ENCODE results near the gene TBC1D7.

The TBC1D7 gene

DNA sequence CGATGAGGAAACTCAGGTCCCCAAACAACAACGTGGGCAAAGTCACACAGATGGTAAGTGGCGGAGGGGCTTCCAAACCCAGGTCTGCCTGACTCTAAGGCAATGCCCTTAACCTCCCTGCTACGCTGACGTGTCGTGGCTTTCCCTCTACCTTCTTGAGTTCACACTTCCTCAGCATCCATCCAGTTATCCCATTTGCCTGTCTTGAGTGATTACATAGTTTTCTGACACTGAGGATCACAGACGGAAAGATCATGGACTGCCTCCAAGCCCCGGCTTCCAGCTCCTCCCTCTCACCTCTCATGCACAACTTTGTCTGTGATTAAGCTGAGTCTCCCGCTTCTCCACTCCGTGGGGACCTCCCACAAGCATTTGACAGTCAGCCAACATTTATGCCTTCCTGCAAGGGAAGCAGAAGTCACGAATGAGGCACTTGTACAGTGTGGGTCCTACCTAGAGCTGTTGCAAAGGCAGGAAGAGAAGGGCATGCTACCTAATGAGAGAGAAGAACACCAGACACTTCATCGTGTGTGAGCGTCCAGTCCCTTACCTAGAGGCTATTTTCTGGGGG is 33.8 kb downstream of the TBC1D7 start:
- no peak for DNase-seq (ENCODE audit: low read depth in 2 of 2)

DNA sequence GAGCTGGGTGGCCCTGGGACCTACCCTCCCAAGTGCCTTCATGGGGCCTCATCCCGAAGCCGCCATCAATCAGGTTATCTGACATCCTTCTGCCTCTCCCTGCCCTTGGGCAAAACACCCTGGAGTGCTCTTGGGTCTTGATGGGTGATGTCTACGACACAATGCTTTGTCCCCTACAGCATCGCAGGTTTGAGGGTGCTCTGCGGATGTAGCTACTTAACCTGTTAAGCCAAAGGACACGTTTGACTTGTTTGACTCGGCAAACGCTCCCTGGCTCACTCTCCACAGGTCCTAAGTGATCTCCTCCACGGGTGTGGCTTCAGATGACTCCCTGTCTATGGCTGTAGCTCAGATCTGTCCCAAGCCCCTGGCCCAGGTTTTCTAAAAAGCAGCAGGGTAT is 35.6 kb downstream of the TBC1D7 start:
- DNase-seq (ENCODE audit: low read depth in 2 of 2), result no peak

DNA sequence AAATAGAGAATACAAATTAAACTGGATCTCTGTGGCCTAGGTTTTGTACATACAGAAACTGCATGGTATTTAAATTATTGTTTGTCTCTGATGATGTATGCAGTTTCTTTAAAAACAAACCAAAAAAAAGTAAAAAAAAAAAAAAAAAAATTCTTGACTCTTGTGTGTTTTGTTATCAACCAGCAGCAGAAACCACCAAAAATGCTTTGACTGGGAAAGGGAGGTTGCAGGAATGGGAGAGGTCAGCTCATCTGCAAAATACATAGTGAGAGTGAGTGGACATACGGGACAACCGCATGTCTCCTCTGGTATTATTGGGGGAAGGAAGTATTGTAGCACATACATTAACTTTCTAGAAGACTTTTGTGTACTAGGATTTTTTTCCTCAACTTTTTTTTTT is 38.0 kb downstream of the TBC1D7 start:
- DNase-seq (ENCODE audit: low read depth in 2 of 2), result no peak

DNA sequence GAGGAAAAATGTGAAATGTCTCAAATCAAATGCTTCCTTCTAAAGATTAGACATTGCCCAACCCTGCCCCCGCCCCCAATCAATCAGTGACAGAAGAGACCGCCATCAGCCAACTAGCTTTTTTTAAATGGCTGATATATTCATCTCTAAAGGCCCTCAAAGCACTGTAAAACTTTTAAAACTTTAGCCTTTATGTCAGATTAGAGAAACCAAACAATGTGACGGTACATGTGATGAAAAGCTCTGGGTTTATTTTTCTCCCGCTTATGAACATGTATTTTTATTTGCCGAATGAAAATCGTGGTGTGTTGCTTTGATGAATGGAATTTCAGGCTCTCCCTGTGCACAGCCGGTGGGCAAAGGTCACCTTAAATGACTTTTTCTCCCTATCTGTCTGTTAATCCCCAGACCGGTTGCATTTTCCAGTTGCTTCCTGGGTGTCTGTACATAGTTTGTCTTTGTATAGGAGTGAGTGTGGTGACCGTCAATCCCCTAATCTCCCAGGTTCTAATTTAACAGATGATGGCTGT is 38.5 kb downstream of the TBC1D7 start:
- no peak for DNase-seq (ENCODE audit: low read depth in 2 of 2)

DNA sequence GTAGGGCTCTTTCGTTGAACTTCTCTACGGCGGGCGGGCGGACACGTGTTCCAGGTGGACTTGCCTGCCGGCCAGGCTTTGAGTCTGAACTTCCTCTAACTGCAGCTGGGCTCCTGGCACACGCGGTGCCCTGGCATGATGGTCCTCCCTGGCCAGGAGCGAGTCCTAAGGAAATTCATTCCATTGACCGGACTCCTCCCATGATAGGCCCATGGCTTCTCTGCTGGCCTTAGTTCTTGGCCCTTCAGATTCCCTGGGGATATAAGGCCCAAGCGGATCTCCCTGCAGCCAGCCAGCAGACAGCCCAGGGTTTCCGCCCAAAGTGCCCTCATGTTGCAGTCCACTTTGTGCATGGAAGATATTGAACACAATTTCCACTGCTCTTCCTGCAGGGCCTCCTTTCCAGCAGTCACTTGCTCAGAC is 39.4 kb downstream of the TBC1D7 start:
- DNase-seq (ENCODE audit: low read depth in 2 of 2), result no peak

DNA sequence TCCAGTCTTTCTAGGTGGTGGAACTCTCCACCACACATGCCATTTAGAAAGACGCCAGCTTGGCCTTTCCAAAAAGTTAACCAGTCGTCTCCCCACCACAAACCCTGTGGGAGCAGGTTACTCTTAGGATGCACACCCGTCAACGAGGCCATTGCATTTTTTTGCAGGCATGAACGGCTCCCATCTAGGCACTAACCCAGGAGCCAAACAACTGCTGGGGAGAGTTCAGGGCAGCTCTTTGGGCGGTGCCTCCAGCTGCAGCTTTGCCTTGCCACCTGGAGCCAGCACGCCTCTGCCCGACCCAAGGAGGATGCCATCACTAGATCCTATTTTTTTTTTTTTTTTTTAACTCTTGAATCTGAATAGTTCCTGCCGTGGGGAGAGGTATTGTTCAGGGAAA is 39.9 kb downstream of the TBC1D7 start:
- DNase-seq (ENCODE audit: low read depth in 2 of 2), result no peak

DNA sequence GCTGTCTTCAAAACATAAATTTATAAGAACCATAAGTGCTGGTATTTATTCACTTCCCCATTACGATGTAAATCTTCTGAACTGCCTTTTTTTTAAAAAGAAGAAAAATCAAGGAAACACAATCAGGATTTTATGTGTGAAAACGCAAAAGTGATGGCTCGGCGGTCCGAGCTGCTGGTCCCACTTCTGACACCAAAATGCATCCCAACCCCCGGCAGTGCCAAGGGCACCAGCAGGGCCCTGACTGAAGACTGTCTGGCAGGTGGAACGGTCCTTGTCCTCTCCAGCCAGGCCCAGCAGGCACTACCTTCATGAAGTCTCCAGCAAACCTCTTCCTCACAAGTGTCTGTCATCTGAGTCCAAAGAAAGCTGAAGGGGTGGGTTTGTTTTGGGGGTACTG is 41.2 kb downstream of the TBC1D7 start:
- DNase-seq (ENCODE audit: low read depth in 2 of 2), result no peak

- no peak for DNase-seq (ENCODE audit: low read depth in 2 of 2)
These were observed 42.2 kb downstream of the TBC1D7 start for GRCh38 chr6:13286181-13286580.

DNA sequence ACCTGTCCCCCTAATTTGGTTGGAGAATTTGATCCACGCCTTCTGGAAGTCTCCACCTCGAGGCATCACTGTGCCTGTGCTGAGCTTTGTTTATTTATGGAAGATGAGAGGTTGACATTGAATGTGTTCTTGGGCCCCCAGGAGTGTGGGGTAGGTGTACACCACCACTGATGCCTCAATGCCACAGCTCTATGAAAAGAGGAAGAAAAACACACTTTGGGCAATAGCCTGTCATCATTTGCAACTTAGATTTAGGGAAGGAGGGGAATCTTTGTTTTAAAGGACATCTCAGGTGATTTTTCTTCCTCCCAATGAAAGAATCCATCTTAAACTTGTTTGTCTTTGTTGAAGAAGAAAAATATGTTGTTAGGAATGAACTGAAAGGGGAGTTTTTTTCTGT is 42.6 kb downstream of the TBC1D7 start:
- DNase-seq (ENCODE audit: low read depth in 2 of 2), result no peak

- DNase-seq (ENCODE audit: low read depth in 2 of 2), result no peak
These were observed 43.7 kb downstream of the TBC1D7 start for GRCh38 chr6:13284646-13285045.

- DNase-seq (ENCODE audit: low read depth in 2 of 2), result no peak
These were observed 45.0 kb downstream of the TBC1D7 start for GRCh38 chr6:13283331-13283730.

DNA sequence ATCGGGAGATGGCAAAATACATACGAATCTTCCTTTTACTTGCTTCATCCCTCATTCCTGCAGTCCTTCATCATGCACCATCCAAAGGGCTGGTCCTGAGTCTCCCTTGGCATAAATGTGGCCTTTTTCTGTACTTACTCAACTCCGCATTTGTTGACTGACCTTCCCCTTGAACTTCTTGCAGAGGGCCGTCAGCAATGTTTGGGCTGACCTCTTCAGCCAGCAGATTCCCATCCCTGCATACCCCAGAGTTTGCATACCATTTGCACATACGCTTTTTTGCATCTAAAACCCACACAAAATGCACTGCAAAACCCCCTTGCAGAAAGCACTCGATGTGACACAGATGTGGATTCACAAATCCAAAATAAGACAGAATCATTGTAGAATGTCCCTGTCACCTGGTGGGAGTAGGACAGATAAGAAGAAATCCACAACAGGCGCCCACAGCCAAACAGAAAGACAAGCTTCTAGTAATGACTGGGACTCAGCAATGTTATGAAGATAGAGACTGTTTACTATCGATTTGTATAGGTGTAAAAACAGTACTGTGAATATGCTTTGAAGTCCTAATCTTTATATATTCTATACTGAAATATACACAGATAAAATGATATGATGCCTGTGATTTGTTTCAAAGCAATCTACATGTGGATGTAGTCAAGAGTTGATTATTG is 45.8 kb downstream of the TBC1D7 start:
- no peak for DNase-seq (ENCODE audit: low read depth in 2 of 2)

- no peak for DNase-seq (ENCODE audit: low read depth in 2 of 2)
These were observed 46.7 kb downstream of the TBC1D7 start for GRCh38 chr6:13281686-13282085.

- DNase-seq (ENCODE audit: low read depth in 2 of 2), result no peak
These were observed 48.1 kb downstream of the TBC1D7 start for GRCh38 chr6:13280254-13280653.

GRCh38 chr6:13278991-13279390 is 49.3 kb downstream of the TBC1D7 start:
- no peak for DNase-seq (ENCODE audit: low read depth in 2 of 2)

- no peak for DNase-seq (ENCODE audit: low read depth in 2 of 2)
These were observed 50.2 kb downstream of the TBC1D7 start for GRCh38 chr6:13278164-13278563.

DNA sequence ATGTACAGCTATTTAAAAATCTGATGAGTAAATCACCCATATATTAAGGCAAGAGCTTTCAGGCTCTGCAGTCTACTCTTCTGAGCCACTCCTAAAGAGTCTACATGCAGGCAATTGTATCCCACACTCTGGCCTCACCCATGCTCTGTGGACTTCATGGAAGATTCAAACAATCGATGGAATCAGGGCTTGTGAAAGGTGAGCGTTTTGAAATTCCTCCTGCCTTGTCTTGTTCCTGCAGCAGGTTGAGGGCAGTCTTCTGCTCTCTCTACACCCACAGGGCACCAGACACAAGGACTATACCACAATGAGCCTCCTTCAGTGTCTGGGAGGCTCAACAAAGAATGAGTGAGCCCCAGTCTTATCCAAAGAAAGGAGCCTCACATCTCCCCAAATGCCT is 51.1 kb downstream of the TBC1D7 start:
- DNase-seq (ENCODE audit: low read depth in 2 of 2), result no peak

- no peak for DNase-seq (ENCODE audit: low read depth in 2 of 2)
These were observed 52.8 kb downstream of the TBC1D7 start for GRCh38 chr6:13275435-13275989.

- no peak for DNase-seq (ENCODE audit: low read depth in 2 of 2)
These were observed 53.5 kb downstream of the TBC1D7 start for GRCh38 chr6:13274707-13275434.

GRCh38 chr6:13273931-13274706 is 54.2 kb downstream of the TBC1D7 start:
- peak in 1 of 2 donors; percentile 41 for DNase-seq (ENCODE audit: low read depth in 2 of 2)

- no peak for DNase-seq (ENCODE audit: low read depth in 2 of 2)
These were observed 55.0 kb downstream of the TBC1D7 start for GRCh38 chr6:13273202-13273930.
